Upper lobe of left lung (tissue), 6 donors: Measurements from ENCODE around the gene MDFI. TPM values are rescaled to one million over a fixed set of nuclear protein-coding genes. Genes with fewer than 3 reads are reported as not detected.

Source experiments
- ATAC-seq, 2 donors: fragments of 200-7000 bp; cut with Tn5 transposase; one replicate each; pipeline ENCODE4 v1.9.1; 2022; ENCODE audit warnings: mild to moderate bottlenecking in 2 of 2, moderate library complexity in 2 of 2; ENCODE audit not compliant: low FRiP score in 2 of 2
- DNase-seq, 2 donors: peaks; one replicate each; pipeline ENCODE4 v3.0.0-alpha.2; 2019 to 2020
- H3K27ac ChIP-seq, 4 donors: fragments of 200-600 bp; sonication (generic); one replicate each; pipeline ENCODE4 v1.5.1; 2016 to 2019
- H3K27me3 ChIP-seq, 4 donors: fragments of 200-600 bp; sonication (generic); one replicate each; pipeline ENCODE4 v1.5.1; 2017 to 2019
- H3K36me3 ChIP-seq, 4 donors: fragments of 200-600 bp; sonication (generic); one replicate each; pipeline ENCODE4 v1.5.1; 2016 to 2019
- H3K4me1 ChIP-seq, 4 donors: fragments of 200-600 bp; sonication (generic); one replicate each; pipeline ENCODE4 v1.5.1; 2018 to 2019
- H3K4me3 ChIP-seq, 4 donors: fragments of 200-600 bp; sonication (generic); one replicate each; pipeline ENCODE4 v1.5.1; 2017 to 2019; ENCODE audit warnings: mild to moderate bottlenecking in 2 of 4, moderate library complexity in 1 of 4
- H3K9me3 ChIP-seq, 4 donors: fragments of 200-600 bp; sonication (generic); one replicate each; pipeline ENCODE4 v1.5.1; 2018 to 2019
- EP300 ChIP-seq, 4 donors: sonication (generic); formaldehyde crosslinking; IDR thresholded peaks; one replicate each; pipeline ENCODE4 v1.5.1; 2017; ENCODE audit warnings: antibody characterized with exemption in 4 of 4, control low read depth in 2 of 4
- POLR2A ChIP-seq, 4 donors: fragments of 450-650 bp; IDR thresholded peaks; one replicate each; pipeline ENCODE4 v1.5.1; 2016 to 2017; ENCODE audit warnings: antibody characterized with exemption in 4 of 4, mild to moderate bottlenecking in 2 of 4
- POLR2AphosphoS5 ChIP-seq, 2 donors: sonication (generic); formaldehyde crosslinking; IDR thresholded peaks; one replicate each; pipeline ENCODE4 v1.5.1; 2017; ENCODE audit warnings: antibody characterized with exemption in 2 of 2
- WGBS, 2 donors: methylation state at CpG; one replicate each; pipeline ENCODE4 v1.1.5; 2017 to 2018; 5-methylcytosine and 5-hydroxymethylcytosine counted together
- total RNA-seq, 6 donors: library from RNA; depleted of rRNA in 4 of 6; stranded (reverse); fragments of >200 nt in 4 of 6; gene quantifications; one replicate each; pipeline versions ENCODE4 v1.1.0 to v1.2.1, GENCODE V29; 2016 to 2021
- TF ChIP-seq, protein P1 (sequence below), 6 experiments: fragments of 450-650 bp in 4 of 6; fragments of 200-600 bp in 2 of 6; sonication (generic) in 2 of 6; IDR thresholded peaks; one replicate each; pipeline ENCODE4 v1.5.1; 2016 to 2019; ENCODE audit warnings: antibody characterized with exemption in 6 of 6
- donor health status: DM: no; HTN: no; CAD: no; lungs with moderate emphysema.
- donor health status: DM: no; HTN: yes; CAD: no; lungs with severe emphysema.

The MDFI gene
- total RNA-seq, 6 donors from 2014 or later = 4.9 to 23.4 (median 8.0) TPM

DNA sequence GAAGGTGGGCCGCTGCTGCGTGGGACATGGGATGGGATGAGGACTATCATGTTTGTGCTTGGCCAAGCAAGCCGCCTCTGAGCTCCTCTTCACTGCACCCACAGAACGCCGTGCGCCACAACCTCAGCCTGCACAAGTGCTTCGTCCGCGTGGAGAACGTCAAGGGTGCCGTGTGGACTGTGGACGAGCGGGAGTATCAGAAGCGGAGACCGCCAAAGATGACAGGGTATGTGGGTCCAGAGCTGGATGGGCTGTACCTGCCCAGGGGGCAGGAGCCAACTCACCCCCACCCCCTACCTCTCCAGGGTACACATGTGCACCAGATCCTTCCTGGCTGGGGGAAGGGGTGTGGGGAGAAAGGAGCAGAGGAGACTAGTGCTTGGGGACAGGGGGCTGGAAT, 43.5 kb upstream of the MDFI start:
- H3K4me3 ChIP-seq = no peak overlapping the region
- peaks cover 7 to 64% (median 45%) of the 10 kb centered on the region in 4 donors for H3K36me3 ChIP-seq
- no peak overlapping the region for H3K27ac ChIP-seq
- WGBS, 2 donors = 88 to 97% methylated on average over 15 of the region's 15 CpGs
- ATAC-seq = no peak
- DNase-seq = no peak
- no peaks in the 10 kb centered on the region for H3K9me3 ChIP-seq
- H3K27me3 ChIP-seq = no peaks in the 10 kb centered on the region
- no peaks in the 10 kb centered on the region for H3K4me1 ChIP-seq
- TF ChIP-seq POLR2AphosphoS5 (IDR thresholded peaks at IDR 0.05) (no peak), EP300 (IDR thresholded peaks at IDR 0.05) (no peak), POLR2A (IDR thresholded peaks at IDR 0.05) (no peak)
- TF ChIP-seq, protein P1, sequence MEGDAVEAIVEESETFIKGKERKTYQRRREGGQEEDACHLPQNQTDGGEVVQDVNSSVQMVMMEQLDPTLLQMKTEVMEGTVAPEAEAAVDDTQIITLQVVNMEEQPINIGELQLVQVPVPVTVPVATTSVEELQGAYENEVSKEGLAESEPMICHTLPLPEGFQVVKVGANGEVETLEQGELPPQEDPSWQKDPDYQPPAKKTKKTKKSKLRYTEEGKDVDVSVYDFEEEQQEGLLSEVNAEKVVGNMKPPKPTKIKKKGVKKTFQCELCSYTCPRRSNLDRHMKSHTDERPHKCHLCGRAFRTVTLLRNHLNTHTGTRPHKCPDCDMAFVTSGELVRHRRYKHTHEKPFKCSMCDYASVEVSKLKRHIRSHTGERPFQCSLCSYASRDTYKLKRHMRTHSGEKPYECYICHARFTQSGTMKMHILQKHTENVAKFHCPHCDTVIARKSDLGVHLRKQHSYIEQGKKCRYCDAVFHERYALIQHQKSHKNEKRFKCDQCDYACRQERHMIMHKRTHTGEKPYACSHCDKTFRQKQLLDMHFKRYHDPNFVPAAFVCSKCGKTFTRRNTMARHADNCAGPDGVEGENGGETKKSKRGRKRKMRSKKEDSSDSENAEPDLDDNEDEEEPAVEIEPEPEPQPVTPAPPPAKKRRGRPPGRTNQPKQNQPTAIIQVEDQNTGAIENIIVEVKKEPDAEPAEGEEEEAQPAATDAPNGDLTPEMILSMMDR (IDR thresholded peaks at IDR 0.05) = no peak

DNA sequence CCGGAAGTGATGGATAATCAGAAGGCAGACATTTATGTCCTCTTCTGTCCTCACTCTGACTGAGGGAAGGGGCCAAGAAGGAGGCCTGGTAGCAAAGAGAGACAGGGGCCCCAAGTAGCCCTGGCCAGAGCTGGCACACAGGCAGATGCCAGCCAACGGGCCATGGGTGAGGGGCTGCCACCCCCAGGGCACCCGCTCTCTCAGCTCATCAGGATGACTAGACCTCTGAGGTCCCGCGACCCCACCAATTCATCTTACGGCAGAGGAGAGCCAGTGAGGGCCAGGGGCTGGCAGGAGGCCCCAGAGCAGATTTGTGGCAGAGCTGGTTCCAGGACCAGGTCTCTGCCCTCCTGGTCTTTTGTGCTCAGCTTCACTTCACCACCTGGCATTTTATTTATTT, 43.1 kb upstream of the MDFI start:
- Histone ChIP-seq H3K27me3 (no peaks in the 10 kb centered on the region), H3K36me3 (peaks cover 3 to 60% (median 42%) of the 10 kb centered on the region in 4 donors), H3K4me1 (no peaks in the 10 kb centered on the region), H3K9me3 (no peaks in the 10 kb centered on the region), H3K4me3 (no peak overlapping the region), H3K27ac (no peak overlapping the region)
- ATAC-seq (no peak), DNase-seq (no peak)
- TF ChIP-seq, protein P1 (IDR thresholded peaks at IDR 0.05) = no peak
- no peak for TF ChIP-seq POLR2A (IDR thresholded peaks at IDR 0.05)
- no peak for TF ChIP-seq EP300 (IDR thresholded peaks at IDR 0.05)
- TF ChIP-seq POLR2AphosphoS5 (IDR thresholded peaks at IDR 0.05) = no peak
- WGBS, 2 donors = 84 to 90% methylated on average over 6 of the region's 6 CpGs

DNA sequence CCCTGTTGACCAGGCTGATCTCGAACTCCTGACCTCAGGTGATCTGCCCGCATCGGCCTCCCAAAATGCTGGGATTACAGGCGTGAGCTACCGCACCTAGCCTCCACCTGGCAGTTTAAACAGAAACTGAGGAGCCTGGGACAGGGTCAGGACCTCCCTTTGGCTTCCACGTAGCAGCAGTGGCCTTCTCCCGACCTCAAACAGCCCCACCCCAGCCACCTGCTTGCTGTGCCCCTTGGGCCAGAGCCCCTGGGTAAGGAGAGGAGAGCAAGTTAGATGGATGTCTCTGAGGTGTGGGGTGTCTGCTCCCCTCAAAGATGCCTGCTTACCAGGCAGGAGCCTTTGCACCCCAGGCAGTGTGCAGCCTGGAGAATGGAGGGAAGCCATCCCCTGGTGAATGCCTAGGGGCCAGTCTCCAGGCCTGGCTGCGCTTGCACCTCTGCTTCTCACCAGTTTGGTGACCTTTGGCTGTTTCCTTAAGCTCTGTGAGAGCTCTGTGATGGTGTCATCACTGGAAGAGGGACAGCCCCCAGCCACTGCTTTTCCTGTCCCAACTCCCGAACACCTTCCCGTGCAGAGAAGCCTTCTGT, 42.1 kb upstream of the MDFI start:
- H3K27ac ChIP-seq = no peak overlapping the region
- peaks cover 0 to 55% (median 37%) of the 10 kb centered on the region in 4 donors for H3K36me3 ChIP-seq
- H3K27me3 ChIP-seq = no peaks in the 10 kb centered on the region
- H3K4me1 ChIP-seq = no peaks in the 10 kb centered on the region
- H3K9me3 ChIP-seq = no peaks in the 10 kb centered on the region
- 91 to 94% methylated on average over 10 of the region's 10 CpGs for WGBS, 2 donors
- ATAC-seq (no peak), DNase-seq (no peak)
- H3K4me3 ChIP-seq = no peak overlapping the region
- TF ChIP-seq, protein P1 (IDR thresholded peaks at IDR 0.05) = no peak
- TF ChIP-seq POLR2A (IDR thresholded peaks at IDR 0.05) (no peak), EP300 (IDR thresholded peaks at IDR 0.05) (no peak), POLR2AphosphoS5 (IDR thresholded peaks at IDR 0.05) (no peak)

DNA sequence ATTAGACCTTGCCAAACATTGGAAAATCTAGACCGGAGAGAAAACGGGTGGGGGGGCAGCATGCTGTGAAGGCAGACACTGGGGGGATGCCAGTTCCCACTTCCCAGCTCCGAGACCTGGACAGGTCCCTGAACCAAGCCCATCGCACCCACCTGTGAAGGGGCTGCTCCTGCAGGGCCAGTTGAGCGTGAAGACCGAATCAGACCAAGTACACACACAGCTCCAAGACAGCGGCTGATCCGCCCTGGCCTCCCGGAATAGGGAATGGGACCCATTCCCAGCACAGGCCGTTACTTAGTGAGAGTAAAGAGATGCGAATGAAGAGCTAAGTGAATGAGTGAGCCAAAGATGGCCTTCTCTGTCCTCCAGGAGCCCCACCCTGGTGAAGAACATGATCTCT, 41.5 kb upstream of the MDFI start:
- DNase-seq (no peak), ATAC-seq (no peak)
- no peak overlapping the region for H3K27ac ChIP-seq
- peaks cover 0 to 55% (median 35%) of the 10 kb centered on the region in 4 donors for H3K36me3 ChIP-seq
- H3K4me1 ChIP-seq = no peaks in the 10 kb centered on the region
- 92 to 93% methylated on average over 9 to 11 of the region's 11 CpGs for WGBS, 2 donors
- H3K9me3 ChIP-seq = no peaks in the 10 kb centered on the region
- no peak for TF ChIP-seq POLR2A (IDR thresholded peaks at IDR 0.05)
- no peak for TF ChIP-seq EP300 (IDR thresholded peaks at IDR 0.05)
- TF ChIP-seq, protein P1 (IDR thresholded peaks at IDR 0.05) = no peak
- no peak for TF ChIP-seq POLR2AphosphoS5 (IDR thresholded peaks at IDR 0.05)
- no peaks in the 10 kb centered on the region for H3K27me3 ChIP-seq
- no peak overlapping the region for H3K4me3 ChIP-seq
